GM19395 (cell line): ENCODE measurements around the gene VAC14.

Experiments
- ATAC-seq: cut with Tn5 transposase; IDR thresholded peaks from one replicate; pipeline ENCODE4 v1.9.1; 2021; ENCODE audit warnings: mild to moderate bottlenecking, moderate library complexity; ENCODE audit not compliant: unreplicated experiment

The VAC14 gene

DNA sequence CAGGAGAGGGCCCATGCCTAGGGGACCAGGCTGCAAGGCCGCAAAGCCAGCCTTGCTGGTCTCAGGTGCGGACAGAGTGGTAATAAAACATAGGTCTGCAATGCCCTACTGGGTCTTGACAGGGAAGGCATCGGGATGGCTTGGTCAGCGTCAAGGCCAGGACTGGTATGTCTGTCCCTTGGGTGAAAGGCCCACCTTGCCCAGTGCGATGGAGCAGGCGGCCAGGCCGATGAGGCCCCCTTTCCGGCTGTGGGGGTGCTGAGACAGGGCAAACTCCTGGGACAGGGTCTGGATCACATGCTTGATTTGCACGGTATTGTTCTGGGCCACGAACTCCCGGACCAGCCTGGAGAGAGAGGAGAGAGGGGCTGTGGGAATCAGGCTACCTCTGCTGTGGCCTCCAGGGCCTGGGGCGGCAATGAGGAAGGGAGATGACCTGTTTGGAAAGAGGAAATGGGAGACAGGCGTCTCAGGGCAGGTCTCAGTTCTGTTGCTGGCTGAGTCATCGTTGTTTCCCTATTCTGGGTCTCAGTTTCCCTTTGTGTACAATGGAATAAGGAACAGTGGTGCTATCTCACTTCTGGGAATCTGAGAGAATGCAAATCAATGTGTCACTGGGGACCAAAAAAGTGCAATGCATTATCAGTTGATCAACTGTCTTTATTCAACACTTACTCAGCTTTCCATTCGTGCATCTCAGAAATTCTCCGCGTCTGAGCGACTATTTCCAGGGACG, 14.8 kb downstream of the VAC14 start:
- ATAC-seq = no peak

DNA sequence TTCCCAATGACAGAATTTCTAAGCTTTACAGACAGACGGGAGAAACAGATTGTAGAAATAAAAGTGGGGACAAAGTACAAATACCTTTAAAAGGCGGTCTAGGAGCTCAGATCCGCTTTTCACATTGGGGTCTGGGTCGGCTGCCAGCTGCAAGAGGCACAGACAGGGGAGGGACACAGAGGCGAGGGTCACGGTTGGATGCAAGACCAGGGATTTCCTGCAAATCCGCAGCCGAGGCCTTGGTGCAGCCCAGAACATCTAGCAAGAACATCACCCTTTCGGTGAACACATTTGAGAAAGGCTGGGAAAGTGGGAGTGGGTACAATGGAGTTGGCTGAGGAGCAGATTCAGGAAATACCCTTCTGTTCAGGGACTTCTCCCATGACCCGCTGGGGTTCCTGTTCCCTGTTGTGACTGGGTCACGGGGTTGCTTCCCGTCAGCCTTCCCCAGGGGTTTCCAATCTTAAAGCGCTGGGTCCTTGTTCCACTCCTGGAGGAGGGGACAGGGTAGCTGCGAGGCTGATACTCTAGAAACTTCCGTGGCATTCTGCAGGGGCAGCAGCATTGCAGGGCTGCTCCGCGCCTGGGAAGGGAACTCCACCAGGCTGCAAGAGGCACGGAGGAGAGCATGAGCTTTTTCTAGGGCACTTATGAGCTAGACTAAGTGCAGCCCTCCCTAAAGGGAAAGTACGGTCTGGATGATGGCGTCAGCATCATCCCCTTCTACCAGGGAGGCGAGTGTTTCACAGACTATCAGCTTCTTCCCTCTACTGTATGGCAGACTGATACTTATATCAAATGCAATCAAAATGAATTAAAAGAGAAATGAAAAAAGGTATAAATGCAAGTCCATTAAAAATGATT, 16.0 kb downstream of the VAC14 start:
- ATAC-seq = no peak

DNA sequence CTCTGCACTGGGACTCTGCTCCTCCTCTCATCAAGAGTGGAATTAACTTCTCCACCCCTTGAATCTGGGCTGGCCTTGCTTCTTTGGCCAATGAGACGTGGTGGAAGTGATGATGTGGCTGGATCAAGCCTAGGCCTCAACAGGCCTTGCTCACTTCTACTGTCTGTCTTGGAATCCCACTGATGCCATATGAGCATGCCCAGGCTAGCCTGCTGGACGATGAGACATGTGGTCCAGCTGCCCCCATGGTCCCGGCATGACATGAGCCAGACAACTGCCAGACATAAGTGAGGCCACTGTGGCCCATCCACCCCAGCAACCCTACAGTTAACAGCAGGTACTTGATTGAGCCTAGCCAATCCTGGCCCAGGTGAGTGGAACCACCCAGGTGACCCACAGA, 18.7 kb downstream of the VAC14 start:
- no peak for ATAC-seq

DNA sequence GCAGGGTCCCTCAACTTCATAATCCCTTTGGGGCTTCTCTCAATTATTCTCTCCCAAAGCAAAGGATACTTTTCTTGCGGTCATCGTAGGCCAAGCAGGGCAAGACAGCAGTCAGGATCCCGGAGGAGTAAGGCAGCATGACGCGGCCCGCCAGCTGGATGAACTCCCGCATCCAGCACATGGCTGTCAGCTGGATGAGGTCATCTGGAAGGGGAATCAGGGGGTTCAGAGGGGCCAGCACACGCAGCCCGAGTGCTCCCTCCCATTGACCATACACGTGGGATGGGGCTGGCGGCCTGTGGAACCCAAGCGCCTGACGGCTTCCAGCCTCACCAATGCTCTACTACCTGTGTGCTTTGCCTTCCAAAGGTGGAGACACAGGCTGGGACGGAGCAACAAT, 19.2 kb downstream of the VAC14 start:
- no peak for ATAC-seq

DNA sequence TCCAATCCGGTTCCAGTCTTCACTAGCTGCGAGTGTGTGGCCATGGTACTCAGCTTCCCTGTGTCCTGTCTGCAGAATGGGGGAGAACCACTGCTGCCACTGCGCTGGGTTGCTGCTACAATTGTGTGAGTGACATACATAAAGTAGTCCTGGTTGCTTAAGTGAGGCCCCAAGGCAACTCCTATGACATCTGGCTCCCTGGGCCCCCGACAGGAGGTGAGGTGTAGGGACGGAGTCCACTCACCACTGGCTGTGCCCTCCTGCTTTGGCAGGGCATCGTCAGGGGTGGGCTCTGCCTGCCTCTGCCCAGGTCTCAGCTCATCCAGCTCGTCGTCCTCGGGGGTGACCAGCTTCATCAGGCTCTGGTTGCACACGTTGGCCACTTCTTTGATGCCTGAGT, 20.4 kb downstream of the VAC14 start:
- no peak for ATAC-seq

DNA sequence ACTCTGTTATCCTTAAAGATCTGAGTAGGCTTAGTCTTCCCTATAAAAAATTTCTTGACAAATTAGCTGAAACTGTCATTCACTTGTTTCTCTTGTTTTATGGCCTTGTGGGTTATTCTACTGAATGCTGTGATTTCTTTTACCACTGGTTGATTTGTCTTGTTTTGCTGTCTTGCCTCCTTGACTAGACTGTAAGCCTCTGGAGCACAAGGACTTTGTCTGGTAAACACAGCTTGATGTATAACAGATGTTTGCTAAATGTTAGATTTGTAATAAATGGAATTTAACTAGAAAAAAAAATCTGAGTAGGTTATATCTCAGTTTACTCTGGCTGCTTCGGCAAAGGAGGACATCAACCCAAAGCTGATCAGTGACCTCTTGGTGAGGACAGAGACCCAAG, 21.6 kb downstream of the VAC14 start:
- no peak for ATAC-seq

DNA sequence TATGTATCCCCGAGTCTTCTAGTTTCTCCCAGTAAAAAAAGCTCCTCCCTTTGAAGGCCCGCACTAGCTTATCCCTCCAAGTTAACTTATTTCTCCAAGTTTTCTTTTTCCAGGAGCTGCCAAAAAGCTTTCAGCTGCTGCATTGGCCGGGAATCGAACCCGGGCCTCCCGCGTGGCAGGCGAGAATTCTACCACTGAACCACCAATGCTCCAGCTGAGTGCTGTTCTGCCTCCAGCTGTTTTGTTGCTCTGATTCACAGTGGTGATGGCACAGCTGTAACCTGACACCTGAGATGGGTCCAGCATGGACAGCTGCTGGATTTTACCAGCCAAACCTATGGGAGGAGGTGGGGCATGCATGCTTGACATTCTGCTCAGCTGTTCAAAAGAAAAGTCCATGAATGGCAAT, 22.1 kb downstream of the VAC14 start:
- ATAC-seq = no peak

DNA sequence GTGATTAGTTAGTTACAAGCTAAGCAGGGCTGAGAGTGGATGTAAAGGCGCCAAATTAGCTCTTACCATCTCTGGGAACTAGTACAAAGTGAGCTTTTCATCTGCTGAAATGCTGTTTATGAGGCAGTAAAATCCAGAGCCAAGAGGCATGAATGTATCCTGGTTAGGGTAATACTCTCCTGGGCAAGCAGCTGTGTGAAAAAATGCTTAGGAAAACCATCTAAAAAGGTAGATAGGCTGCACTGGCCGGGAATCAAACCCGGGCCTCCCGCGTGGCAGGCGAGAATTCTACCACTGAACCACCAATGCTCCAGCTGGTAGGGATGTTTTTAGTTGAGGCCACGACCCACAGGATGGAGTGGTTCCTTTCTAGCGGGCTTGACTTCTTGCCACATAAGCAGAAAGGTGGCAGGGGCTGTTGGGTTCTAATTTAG, 23.0 kb downstream of the VAC14 start:
- no peak for ATAC-seq

DNA sequence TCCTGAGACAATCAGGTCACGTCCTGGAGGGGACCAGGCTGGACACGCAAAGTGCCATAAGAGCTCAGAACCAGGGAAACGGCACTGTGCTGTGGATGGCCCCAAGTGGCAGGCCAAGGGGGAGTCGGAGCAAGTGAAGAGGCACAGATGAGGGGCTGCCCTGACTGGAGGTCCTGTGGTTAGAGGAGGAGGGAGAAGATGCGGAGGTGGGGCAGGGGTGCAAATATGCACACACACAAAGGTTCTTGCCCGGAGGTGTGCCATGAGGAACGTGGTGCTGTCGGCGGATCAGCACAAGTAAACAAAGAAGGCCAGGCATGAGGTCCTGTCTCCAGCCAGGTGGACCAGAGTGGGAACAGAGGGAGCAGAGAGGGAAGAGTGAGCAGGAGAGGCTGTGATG, 23.5 kb downstream of the VAC14 start:
- no peak for ATAC-seq

DNA sequence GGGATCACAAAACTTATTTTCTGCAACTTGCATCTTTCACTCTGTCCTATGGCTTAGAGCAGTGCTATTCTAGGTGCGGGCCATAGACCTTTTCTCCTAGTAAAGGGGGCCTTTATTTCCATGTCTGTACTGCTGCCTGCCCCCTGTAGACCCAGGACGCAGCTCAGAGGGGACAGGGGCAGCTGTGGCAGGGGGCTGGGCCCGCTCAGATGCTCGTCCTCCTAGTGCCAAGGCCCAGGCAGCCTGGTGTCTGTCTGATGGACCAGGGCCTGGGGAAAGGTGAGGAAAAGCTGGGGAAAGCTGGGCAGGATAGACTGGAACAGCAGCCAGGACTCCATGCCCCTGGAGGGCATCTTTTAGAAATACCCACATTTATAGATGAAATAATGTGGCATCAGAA, 25.6 kb downstream of the VAC14 start:
- no peak for ATAC-seq

DNA sequence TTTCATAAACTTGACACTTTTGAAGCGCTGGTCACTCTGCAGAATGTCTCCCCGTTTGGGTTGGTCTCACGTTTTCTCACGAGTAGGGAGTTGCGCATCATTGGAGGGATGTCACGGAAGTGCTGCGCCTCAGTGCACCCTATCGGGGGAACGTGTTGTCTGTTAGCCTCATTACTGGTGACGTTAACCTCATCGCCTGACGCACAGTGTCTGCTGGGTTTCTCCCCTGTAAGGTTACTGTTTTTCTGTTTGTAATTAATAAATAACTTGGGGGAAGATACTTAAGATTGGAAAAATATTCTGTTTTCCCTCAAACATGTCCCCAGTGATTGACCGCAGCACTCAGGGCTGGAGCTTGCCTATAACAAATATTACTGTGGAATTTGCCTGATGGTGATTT, 26.7 kb downstream of the VAC14 start:
- ATAC-seq = no peak

DNA sequence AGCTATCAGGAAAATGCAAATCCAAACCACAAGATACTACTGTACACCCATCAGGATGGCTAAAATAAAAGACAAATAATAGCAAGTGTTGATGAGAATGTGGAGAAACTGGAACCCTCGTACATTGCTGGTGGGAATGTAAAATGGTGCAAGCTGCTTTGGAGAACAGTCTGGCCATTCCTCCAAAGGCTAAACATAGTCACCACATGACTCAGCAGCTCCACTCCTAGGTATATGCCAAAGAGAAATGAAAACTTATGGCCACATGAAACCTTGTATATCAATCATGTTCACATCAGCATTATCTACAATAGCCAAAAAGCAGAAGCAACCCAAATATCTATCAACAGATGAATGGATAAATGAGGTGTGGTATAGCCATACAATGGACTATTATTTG, 28.5 kb downstream of the VAC14 start:
- ATAC-seq = no peak

DNA sequence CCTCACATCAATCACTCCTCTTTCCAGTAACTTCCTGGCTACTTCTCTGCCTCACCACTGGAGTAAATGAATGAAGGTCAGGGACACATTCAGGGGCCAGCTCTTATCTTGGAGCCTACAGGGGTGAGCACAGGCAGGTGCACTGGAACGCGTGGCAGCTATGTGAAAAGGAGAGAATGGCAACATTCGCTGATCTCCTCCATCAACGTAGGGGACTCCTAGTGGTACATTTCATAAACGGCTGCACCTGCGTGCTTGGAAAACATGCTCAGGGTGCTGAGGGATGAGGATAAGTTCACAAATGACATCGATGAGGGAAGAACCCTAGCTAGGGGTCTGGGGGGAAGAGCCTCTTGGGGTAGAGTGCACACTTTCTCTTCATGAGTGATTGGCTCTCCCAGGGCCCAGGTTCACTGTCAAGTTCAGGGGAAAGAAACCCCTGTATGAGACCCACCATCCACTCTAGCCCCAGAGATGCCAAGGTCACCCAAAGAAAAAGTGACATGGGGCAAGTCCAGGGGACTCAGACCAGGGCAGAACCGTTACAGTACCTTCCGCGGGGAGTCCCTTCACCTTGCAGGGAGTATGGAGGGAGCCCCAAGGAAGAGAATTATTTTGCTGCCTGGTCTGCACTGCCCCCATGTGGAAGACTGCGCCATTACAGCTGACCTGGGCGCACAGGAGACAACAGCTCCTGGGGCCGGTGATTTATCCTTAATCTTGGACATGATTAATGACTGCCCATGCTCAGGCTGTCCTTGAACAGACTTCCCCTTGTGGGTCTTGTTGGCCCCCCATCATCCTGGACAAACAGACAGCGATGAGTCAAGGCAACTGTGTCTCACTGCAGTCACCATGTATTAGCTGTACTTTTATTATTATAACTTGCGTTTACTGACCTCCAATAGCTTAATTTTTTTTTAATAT, 30.1 kb downstream of the VAC14 start:
- ATAC-seq = no peak

DNA sequence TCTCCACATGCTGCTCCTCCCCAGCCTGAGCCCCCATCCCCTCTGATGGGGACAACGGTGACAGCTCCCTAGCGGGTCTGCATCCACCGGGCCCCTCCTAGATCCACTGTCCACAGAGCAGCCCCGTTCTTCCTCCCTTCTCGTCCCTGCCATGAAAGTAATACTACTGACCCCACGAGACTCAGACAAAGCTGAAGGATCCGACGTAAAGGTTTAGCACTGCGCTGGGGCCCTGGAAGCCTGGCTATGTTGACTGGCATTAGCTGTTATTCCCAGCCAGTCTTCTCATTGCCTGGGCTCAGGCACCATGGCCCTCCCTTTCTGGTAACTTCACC, 30.7 kb downstream of the VAC14 start:
- no peak for ATAC-seq

DNA sequence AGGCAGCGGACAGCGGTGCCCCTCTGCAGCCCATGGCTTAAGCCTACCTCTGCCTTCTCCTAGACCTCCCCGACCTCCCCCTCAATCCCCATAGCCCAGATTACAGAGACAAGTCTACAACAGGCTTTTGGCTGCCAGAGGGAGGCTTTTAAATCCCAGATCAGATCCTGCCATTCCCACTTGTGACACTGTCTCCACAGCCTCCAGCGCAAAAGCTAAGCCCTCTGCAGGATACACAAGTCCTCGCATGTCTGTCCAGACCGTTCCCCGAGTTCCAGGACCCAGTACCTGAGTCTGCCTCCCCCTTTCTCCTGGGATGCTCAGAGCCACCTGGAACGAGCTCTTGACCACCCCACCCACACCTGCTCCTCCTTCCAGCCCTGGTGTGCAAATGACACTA, 31.2 kb downstream of the VAC14 start:
- no peak for ATAC-seq

DNA sequence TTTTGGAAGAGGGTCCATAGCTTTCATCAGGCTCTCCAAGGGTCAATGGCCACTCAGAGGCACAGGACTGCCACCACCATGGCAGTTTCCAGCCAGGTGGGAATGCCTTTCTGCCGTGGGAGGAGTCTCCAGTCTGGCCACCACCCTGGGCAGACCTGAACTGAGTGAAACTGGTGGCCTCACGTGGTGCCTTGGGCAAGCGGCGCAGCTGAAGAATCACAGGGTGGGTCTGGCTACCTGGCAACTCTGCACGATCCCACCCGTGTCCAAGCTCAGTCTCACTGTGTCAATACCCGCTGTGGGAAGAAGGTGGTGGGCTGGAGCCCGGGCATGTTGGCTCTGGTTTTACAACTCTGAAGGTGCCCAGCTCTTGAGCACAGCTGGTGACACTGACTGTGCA, 31.8 kb downstream of the VAC14 start:
- no peak for ATAC-seq

DNA sequence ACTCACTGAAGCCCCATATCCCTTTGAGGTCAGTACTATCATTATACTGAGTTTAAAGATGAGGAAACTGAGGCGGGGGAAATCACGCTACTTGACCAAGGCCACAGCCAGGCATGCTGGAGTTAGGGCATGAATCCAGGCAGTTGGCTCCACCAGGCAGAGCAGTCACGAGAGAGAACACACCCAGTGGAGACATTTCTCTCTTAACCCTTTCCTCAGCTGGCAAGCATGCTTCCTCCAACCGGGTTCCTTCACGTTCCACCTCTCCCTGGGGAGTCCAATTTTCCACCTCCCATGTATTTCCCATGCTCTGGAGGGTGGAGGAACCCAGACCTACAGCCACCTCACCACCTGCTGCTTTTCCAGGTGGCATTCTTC, 32.8 kb downstream of the VAC14 start:
- ATAC-seq = no peak

DNA sequence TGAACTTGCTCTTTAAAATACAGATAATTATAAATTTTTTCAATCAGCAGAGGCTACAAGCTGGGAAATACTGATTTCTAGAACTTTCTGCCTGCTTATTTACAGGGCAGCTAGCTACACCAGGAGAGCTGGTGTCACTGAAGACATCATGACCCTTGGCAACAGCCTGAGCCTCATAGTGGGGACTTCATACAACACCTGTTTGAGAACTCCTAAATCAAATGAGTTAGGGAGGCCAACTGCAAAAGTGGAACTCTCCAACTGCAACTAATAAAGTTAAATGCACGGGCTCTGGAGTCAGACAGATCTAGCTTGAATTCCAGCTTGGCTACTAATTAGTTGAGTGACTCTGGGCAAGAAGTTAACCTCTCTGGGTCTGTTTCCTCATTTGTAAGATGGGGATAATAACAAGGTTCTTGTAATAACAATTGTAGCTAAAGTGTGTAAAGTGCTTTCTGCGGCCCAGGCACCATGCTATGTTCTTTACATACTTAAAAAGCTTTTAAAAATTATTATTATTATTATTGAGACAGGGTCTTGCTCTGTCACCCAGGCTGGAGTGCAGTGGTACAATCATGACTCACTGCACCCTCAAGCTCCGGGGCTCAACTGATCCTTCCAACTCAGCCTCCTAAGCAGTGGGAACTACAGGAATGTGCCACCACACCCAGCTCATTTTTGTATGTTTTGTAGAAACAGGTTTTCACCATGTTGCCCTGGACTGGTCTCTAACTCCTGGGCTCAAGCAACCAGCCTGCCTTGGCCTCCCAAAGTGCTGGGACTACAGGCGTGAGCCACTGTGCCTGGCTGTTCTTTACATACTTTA, 33.4 kb downstream of the VAC14 start:
- no peak for ATAC-seq

DNA sequence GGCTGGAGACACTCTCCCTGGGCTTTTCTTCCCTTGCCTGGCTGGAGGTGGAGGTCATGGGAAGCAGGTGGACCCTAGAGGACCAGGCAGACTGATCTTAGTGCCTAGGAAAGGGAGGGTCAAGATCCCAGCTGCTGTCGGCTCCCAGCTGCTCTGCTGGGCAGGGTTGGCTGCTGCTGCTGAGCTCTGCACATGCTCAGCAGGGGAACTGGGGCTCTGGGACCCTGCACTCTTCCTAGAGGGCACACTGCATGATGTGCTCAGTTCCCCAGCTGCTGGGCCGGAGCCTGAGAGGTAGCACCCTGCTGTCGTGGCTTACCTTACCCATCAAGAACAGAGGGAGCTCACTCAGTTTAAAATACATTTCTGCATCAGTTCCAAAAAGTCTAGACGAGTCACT, 34.3 kb downstream of the VAC14 start:
- ATAC-seq = no peak

DNA sequence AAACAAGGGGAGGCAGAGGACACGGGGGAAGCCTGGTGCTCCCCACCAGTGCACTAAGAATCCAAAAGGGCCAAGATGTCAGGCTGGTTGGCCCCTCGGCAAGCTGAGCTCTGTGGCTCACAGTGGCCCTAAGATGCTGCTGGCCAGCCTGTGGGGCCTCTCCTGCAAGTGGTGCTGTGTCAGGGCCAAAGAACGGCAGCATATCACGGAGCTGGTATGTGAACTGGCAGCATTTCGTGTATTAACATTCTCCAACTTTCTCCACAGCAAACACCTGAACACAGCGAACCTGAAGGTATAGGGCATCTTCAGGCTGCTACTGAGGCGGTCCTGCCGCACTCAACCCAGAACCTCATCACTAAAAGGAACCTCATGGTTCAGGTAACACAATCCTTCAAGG, 34.8 kb downstream of the VAC14 start:
- no peak for ATAC-seq

DNA sequence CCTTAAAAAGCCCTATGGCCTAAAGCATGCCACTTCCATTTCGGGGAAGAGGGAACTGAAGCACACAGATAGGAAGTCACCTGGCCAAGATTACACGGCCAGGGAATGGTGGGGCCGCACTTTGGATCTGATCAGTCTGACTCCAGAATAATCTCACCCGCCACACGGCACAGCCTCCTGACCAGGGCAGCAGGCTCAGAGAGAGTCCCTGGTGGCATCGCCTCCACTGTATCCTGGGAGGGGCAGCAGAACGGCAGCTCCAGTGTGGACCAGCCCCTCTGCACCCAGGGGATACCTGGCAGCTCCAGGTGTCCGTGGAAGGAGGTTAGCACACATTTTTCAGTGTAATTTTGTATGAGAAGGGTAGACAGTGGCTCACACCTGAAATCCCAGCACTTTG, 35.5 kb downstream of the VAC14 start:
- ATAC-seq = no peak
